Smooth muscle cell (in vitro differentiated cells): ENCODE data around the gene NT5M. TPM values are rescaled to one million over a fixed set of nuclear protein-coding genes. Genes with fewer than 3 reads are reported as not detected.

Experiments used
- DNase-seq: peaks from one replicate; lab custom pipeline; 2025; ENCODE audit not compliant: unreplicated experiment; lab: John Stamatoyannopoulos, UW
- H2AFZ ChIP-seq: fragments of 200-600 bp; sonication (generic); 2 replicates; pipeline ENCODE4 v1.6.0; 2016; ENCODE audit warnings: antibody characterized with exemption, low read depth, mild to moderate bottlenecking
- H3F3A ChIP-seq: fragments of 200-600 bp; sonication (generic); 2 replicates; pipeline ENCODE4 v1.6.0; 2017; ENCODE audit warnings: antibody characterized with exemption, low read depth
- H3K27ac ChIP-seq: fragments of 200-600 bp; sonication (generic); 2 replicates; pipeline ENCODE4 v1.5.1; 2016; ENCODE audit warnings: low read depth, mild to moderate bottlenecking
- H3K27me3 ChIP-seq: fragments of 200-600 bp; sonication (generic); 2 replicates; pipeline ENCODE4 v1.6.1; 2016; ENCODE audit warnings: low read depth, mild to moderate bottlenecking
- H3K36me3 ChIP-seq: fragments of 200-600 bp; sonication (generic); 2 replicates; pipeline ENCODE4 v1.5.1; 2016; ENCODE audit warnings: low read depth
- H3K4me1 ChIP-seq: fragments of 200-600 bp; sonication (generic); 2 replicates; pipeline ENCODE4 v1.5.1; 2016; ENCODE audit warnings: low read depth
- H3K4me2 ChIP-seq: fragments of 200-600 bp; sonication (generic); 2 replicates; pipeline ENCODE4 v1.6.0; 2016; ENCODE audit warnings: mild to moderate bottlenecking
- H3K4me3 ChIP-seq: fragments of 200-600 bp; sonication (generic); 2 replicates; pipeline ENCODE4 v1.5.1; 2016; ENCODE audit warnings: mild to moderate bottlenecking
- H3K79me2 ChIP-seq: fragments of 200-600 bp; sonication (generic); 2 replicates; pipeline ENCODE4 v1.6.0; 2016; ENCODE audit warnings: low read depth, mild to moderate bottlenecking
- H3K9ac ChIP-seq: fragments of 200-600 bp; sonication (generic); 2 replicates; pipeline ENCODE4 v1.6.0; 2016; ENCODE audit warnings: low read depth
- H3K9me3 ChIP-seq: fragments of 200-600 bp; sonication (generic); replicated peaks from 2 replicates; pipeline ENCODE4 v1.5.1; 2016; ENCODE audit warnings: low read depth
- H4K20me1 ChIP-seq: fragments of 200-600 bp; sonication (generic); 2 replicates; pipeline ENCODE4 v1.6.0; 2016; ENCODE audit warnings: low read depth
- CTCF ChIP-seq: fragments of 200-600 bp; sonication (generic); IDR thresholded peaks from 2 replicates; pipeline ENCODE4 v1.5.1; 2017; ENCODE audit warnings: borderline replicate concordance, mild to moderate bottlenecking, antibody characterized with exemption; ENCODE audit not compliant: insufficient read depth, poor library complexity, severe bottlenecking
- WGBS: methylation state at CpG from one replicate; pipeline ENCODE4 v1.1.7; 2016; ENCODE audit warnings: low lambda C conversion rate; 5-methylcytosine and 5-hydroxymethylcytosine counted together
- polyA plus RNA-seq: library from polyadenylated mRNA; unstranded; fragments of >200 nt; fragmentation: Nextera tagmentation; extraction: Ambion mirVana; gene quantifications from 2 replicates; pipeline ENCODE4 v1.2.1, GENCODE V29; 2016
- total RNA-seq: library from RNA; depleted of rRNA; stranded (reverse); fragments of >200 nt; gene quantifications from 2 replicates; pipeline ENCODE4 v1.2.3, GENCODE V29; 2014

The NT5M gene
- total and polyA plus RNA-seq, 2 experiments from 2014 or later, result 2.5 to 6.1 TPM

DNA sequence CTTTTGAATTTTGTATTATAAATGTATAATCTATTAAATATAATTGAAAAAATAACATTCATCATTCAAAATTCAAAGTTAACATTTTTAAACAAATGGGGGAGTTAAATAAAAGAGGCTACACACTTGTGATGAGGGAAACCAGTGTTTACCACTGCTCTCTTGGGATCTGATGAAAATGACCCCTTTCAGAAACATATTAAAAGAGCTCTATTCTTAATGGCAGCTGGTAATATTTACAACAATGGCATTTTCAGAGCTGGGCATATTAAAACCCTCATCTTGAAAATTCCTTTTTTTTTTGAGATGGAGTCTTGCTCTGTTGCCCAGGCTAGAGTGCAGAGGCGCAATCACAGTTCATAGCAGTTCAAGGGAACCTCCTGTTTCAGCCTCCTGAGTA, 46.9 kb upstream of the NT5M start:
- no peak overlapping the region for H3K4me2 ChIP-seq
- no peaks in the 10 kb centered on the region for H3F3A ChIP-seq
- H3K27me3 ChIP-seq, result no peaks in the 10 kb centered on the region
- no peaks in the 10 kb centered on the region for H4K20me1 ChIP-seq
- no peak overlapping the region for H3K9ac ChIP-seq
- H3K36me3 ChIP-seq, result peaks cover 16% of the 10 kb centered on the region
- H3K9me3 ChIP-seq, result no peaks in the 10 kb centered on the region
- no peaks in the 10 kb centered on the region for H3K79me2 ChIP-seq
- H2AFZ ChIP-seq, result no peak overlapping the region
- no peak for DNase-seq
- H3K4me3 ChIP-seq, result no peak overlapping the region
- H3K4me1 ChIP-seq, result no peaks in the 10 kb centered on the region
- 100% methylated on average over 1 of the region's 1 CpG for whole genome bisulfite sequencing
- no peak for TF ChIP-seq CTCF
- no peak overlapping the region for H3K27ac ChIP-seq

- Histone ChIP-seq H3F3A (no peaks in the 10 kb centered on the region), H4K20me1 (no peaks in the 10 kb centered on the region), H3K27me3 (no peaks in the 10 kb centered on the region), H3K4me1 (no peaks in the 10 kb centered on the region), H2AFZ (no peak overlapping the region), H3K4me3 (no peak overlapping the region), H3K79me2 (no peaks in the 10 kb centered on the region), H3K36me3 (peaks cover 22% of the 10 kb centered on the region), H3K4me2 (no peak overlapping the region), H3K9ac (no peak overlapping the region), H3K27ac (no peak overlapping the region), H3K9me3 (no peaks in the 10 kb centered on the region)
- TF ChIP-seq CTCF, result no peak
- no peak for DNase-seq
- 94% methylated on average over 7 of the region's 7 CpGs for WGBS
These were observed 45.2 kb upstream of the NT5M start for GRCh38 chr17:17258011-17258410.

DNA sequence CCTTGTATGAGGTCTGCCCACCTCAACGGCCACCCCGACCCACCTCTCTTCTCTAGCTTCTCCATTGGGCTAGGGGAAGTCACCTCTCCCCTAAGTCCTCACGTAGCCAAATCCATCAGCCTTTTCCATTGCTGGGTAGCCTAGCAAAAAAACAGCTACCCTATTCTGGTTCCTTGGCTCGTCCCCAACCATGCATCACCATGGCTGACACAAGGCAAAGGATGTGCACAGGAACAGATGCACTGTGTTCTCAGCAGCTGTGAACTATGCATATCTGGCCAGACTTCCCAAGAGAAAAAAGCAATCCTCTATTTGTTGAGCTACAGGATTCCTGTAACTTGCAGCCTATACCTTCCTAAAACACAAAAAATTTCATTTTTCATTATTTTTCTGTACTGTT, 44.2 kb upstream of the NT5M start:
- Histone ChIP-seq H3K36me3 (peaks cover 24% of the 10 kb centered on the region), H2AFZ (no peak overlapping the region), H3K4me1 (no peaks in the 10 kb centered on the region), H3F3A (no peaks in the 10 kb centered on the region), H3K79me2 (no peaks in the 10 kb centered on the region), H4K20me1 (no peaks in the 10 kb centered on the region), H3K9ac (no peak overlapping the region), H3K4me3 (no peak overlapping the region), H3K4me2 (no peak overlapping the region), H3K9me3 (no peaks in the 10 kb centered on the region), H3K27me3 (no peaks in the 10 kb centered on the region), H3K27ac (no peak overlapping the region)
- TF ChIP-seq CTCF, result no peak
- WGBS, result 98% methylated on average over 4 of the region's 4 CpGs
- DNase-seq, result no peak

DNA sequence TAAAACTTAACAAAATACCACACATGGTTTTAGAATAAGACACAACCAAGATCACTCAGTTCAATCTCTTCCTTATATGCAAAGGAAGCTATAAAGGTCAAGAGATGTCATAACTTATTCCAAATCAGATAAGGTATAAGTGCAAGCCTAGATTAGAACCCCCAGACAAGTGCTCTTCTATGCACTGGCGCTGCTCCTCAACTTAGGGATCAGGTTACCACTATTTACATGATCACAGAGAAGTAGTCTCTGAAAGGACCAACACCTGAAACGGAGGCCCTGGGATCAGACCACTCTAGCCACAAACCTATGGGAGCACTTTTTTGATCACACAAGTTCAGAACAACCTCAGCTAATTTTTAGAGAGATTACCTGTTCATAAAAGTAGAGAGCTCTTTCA, 38.7 kb upstream of the NT5M start:
- no peak for TF ChIP-seq CTCF
- Histone ChIP-seq H3K27ac (no peak overlapping the region), H3K27me3 (no peaks in the 10 kb centered on the region), H3K79me2 (peaks cover 4% of the 10 kb centered on the region), H3K4me1 (no peaks in the 10 kb centered on the region), H3K9me3 (no peaks in the 10 kb centered on the region), H2AFZ (no peak overlapping the region), H3K4me2 (no peak overlapping the region), H3F3A (no peaks in the 10 kb centered on the region), H4K20me1 (no peaks in the 10 kb centered on the region), H3K4me3 (no peak overlapping the region), H3K36me3 (peaks cover 43% of the 10 kb centered on the region), H3K9ac (no peak overlapping the region)
- 93% methylated on average over 2 of the region's 2 CpGs for WGBS
- no peak for DNase-seq
